Tibial nerve (tissue), 4 donors: ENCODE measurements around the gene RIC1.

ENCODE experiments used
- EP300 ChIP-seq, 2 donors: sonication (generic); formaldehyde crosslinking; IDR thresholded peaks; one replicate each; pipeline ENCODE4 v1.6.1; 2017; ENCODE audit warnings: antibody characterized with exemption in 2 of 2, mild to moderate bottlenecking in 1 of 2
- POLR2A ChIP-seq, 2 donors: fragments of 450-650 bp; IDR thresholded peaks; one replicate each; pipeline ENCODE4 v1.6.1; 2017; ENCODE audit warnings: antibody characterized with exemption in 2 of 2, mild to moderate bottlenecking in 2 of 2, moderate library complexity in 2 of 2
- TF ChIP-seq, protein P1 (sequence below), 5 experiments: fragments of 200-600 bp in 3 of 5; fragments of 450-650 bp in 2 of 5; sonication (generic) in 3 of 5; IDR thresholded peaks; one replicate each; pipeline ENCODE4 v1.5.1; 2016 to 2019; ENCODE audit warnings: antibody characterized with exemption in 5 of 5, mild to moderate bottlenecking in 3 of 5, moderate library complexity in 2 of 5

DNA sequence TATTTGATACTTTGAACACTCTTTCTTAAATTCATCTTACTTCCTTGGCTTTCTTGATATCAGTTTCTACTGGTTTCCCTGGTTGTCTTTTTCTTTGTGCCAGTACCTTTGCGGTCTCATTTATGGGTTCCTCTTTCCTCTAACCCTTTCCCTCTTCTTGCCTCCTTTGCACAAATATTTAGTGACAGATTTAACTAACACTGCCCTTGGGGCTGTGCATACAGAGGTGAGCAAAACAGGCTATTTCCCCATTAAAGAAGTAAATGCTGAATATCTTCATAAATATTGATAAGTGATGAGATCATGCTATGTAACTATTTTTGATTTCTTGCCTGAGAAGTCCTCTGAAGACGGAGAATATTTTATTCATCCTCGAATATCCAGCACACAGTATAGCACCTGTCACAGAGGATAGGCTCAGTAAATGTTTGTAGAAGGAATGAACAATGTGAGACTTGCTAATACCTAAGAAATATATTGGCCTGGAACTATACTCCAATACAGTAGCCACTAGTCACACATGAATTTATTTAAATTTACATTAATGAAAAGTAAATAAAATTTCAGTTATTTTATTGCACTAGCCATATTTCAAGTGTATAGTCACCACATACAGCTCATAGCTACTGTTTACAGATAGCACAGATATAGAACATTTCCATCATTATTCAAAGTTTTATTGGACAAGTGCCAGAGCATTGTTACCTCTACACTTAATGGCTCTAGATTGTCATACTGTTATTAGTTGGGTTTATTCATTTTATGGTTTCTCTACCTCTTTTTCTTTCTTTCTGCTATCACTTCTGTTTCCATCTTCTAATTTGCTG is 90.4 kb downstream of the RIC1 start:
- TF ChIP-seq, protein P1, sequence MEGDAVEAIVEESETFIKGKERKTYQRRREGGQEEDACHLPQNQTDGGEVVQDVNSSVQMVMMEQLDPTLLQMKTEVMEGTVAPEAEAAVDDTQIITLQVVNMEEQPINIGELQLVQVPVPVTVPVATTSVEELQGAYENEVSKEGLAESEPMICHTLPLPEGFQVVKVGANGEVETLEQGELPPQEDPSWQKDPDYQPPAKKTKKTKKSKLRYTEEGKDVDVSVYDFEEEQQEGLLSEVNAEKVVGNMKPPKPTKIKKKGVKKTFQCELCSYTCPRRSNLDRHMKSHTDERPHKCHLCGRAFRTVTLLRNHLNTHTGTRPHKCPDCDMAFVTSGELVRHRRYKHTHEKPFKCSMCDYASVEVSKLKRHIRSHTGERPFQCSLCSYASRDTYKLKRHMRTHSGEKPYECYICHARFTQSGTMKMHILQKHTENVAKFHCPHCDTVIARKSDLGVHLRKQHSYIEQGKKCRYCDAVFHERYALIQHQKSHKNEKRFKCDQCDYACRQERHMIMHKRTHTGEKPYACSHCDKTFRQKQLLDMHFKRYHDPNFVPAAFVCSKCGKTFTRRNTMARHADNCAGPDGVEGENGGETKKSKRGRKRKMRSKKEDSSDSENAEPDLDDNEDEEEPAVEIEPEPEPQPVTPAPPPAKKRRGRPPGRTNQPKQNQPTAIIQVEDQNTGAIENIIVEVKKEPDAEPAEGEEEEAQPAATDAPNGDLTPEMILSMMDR (IDR thresholded peaks at IDR 0.05): no peak
- TF ChIP-seq POLR2A (IDR thresholded peaks at IDR 0.05) (no peak), EP300 (IDR thresholded peaks at IDR 0.05) (no peak)
